H9 (cell line): ENCODE results near the gene MMP23B. TPM values are rescaled to one million over a fixed set of nuclear protein-coding genes. Genes with fewer than 3 reads are reported as not detected.
"Not testable (repeated sequence)": the region's sequence is repeated elsewhere in the genome, so short reads cannot be mapped to it uniquely, and the experiment has no call there.

ENCODE experiments used
- DNase-seq: peaks from one replicate; pipeline ENCODE4 v3.0.0-alpha.2; 2017
- H2AFZ ChIP-seq: one replicate; pipeline ENCODE4 v1.6.1; 2013; ENCODE audit warnings: mild to moderate bottlenecking, low read length, control low read depth, moderate library complexity
- H2AK5ac ChIP-seq: 2 replicates; pipeline ENCODE4 v1.6.1; 2013; ENCODE audit warnings: low read length, control low read depth, mixed read lengths; ENCODE audit not compliant: insufficient read length
- H2BK120ac ChIP-seq: one replicate; pipeline ENCODE4 v1.6.1; 2013; ENCODE audit warnings: low read depth, mild to moderate bottlenecking, low read length, control low read depth, inconsistent platforms; ENCODE audit not compliant: poor library complexity, severe bottlenecking
- H2BK12ac ChIP-seq: 2 replicates; pipeline ENCODE4 v1.6.1; 2013; ENCODE audit warnings: low read length, control low read depth, mixed read lengths, low read depth; ENCODE audit not compliant: insufficient read length
- H2BK15ac ChIP-seq: 2 replicates; pipeline ENCODE4 v1.6.1; 2013; ENCODE audit warnings: low read depth, low read length, control low read depth
- H2BK20ac ChIP-seq: one replicate; pipeline ENCODE4 v1.6.1; 2013; ENCODE audit warnings: low read depth, mild to moderate bottlenecking, low read length, control low read depth, inconsistent platforms; ENCODE audit not compliant: poor library complexity, severe bottlenecking
- H2BK5ac ChIP-seq: 2 replicates; pipeline ENCODE4 v1.6.1; 2013; ENCODE audit warnings: low read length, control low read depth, mixed read lengths; ENCODE audit not compliant: insufficient read length
- H3K14ac ChIP-seq: 2 replicates; pipeline ENCODE4 v1.6.1; 2013; ENCODE audit warnings: low read length, control low read depth; ENCODE audit not compliant: insufficient read depth
- H3K18ac ChIP-seq: 2 replicates; pipeline ENCODE4 v1.6.1; 2013; ENCODE audit warnings: low read depth, mild to moderate bottlenecking, mixed read lengths, low read length, control low read depth; ENCODE audit not compliant: insufficient read length
- H3K23ac ChIP-seq: 2 replicates; pipeline ENCODE4 v1.6.1; 2013; ENCODE audit warnings: low read length, control low read depth, mixed read lengths, low read depth; ENCODE audit not compliant: insufficient read length
- H3K23me2 ChIP-seq: 2 replicates; pipeline ENCODE4 v1.6.1; 2013; ENCODE audit warnings: low read depth, mild to moderate bottlenecking, mixed read lengths, low read length, control low read depth; ENCODE audit not compliant: insufficient read length, poor library complexity, severe bottlenecking
- H3K27ac ChIP-seq: 2 replicates; pipeline ENCODE4 v1.5.1; 2013; ENCODE audit warnings: low read length, control low read depth, mixed read lengths, low read depth; ENCODE audit not compliant: insufficient read length
- H3K27me3 ChIP-seq: 2 replicates; pipeline ENCODE4 v1.6.1; 2013; ENCODE audit warnings: low read length, control low read depth, inconsistent platforms; ENCODE audit not compliant: insufficient read depth
- H3K4ac ChIP-seq: 2 replicates; pipeline ENCODE4 v1.6.1; 2013; ENCODE audit warnings: low read depth, mild to moderate bottlenecking, control low read depth, inconsistent platforms, low read length, moderate library complexity
- H3K4me1 ChIP-seq: 2 replicates; pipeline ENCODE4 v1.6.1; 2013; ENCODE audit warnings: low read length, control low read depth, inconsistent platforms; ENCODE audit not compliant: insufficient read depth
- H3K4me2 ChIP-seq: 2 replicates; pipeline ENCODE4 v1.6.1; 2013; ENCODE audit warnings: low read length, control low read depth, mixed read lengths; ENCODE audit not compliant: insufficient read length, insufficient read depth
- H3K56ac ChIP-seq: 2 replicates; pipeline ENCODE4 v1.6.1; 2013; ENCODE audit warnings: low read depth, mild to moderate bottlenecking, mixed read lengths, low read length, control low read depth; ENCODE audit not compliant: insufficient read length
- H3K79me1 ChIP-seq: 2 replicates; pipeline ENCODE4 v1.6.1; 2013; ENCODE audit warnings: low read depth, mild to moderate bottlenecking, moderate library complexity, low read length, control low read depth, inconsistent platforms; ENCODE audit not compliant: insufficient read depth, poor library complexity, severe bottlenecking
- H3K79me2 ChIP-seq: 2 replicates; pipeline ENCODE4 v1.6.1; 2013; ENCODE audit warnings: low read length, control low read depth, inconsistent platforms; ENCODE audit not compliant: insufficient read depth
- H3K9ac ChIP-seq: 2 replicates; pipeline ENCODE4 v1.6.1; 2013; ENCODE audit warnings: low read length, control low read depth, mixed read lengths; ENCODE audit not compliant: insufficient read length; ENCODE audit errors: extremely low read depth
- H3K9me3 ChIP-seq: one replicate; pipeline ENCODE4 v1.6.1; 2013; ENCODE audit warnings: low read depth, low read length, inconsistent platforms; ENCODE audit not compliant: control insufficient read depth
- H3T11ph ChIP-seq: one replicate; pipeline ENCODE4 v1.6.1; 2013; ENCODE audit warnings: mild to moderate bottlenecking, low read length, control low read depth, inconsistent platforms
- H4K20me1 ChIP-seq: one replicate; pipeline ENCODE4 v1.6.1; 2013; ENCODE audit not compliant: control insufficient read depth, insufficient read length, insufficient read depth
- H4K5ac ChIP-seq: 2 replicates; pipeline ENCODE4 v1.6.1; 2013; ENCODE audit warnings: low read depth, mild to moderate bottlenecking, mixed read lengths, low read length, control low read depth; ENCODE audit not compliant: insufficient read length
- H4K8ac ChIP-seq: replicated peaks from 2 replicates; pipeline ENCODE4 v1.6.1; 2013; ENCODE audit warnings: low read length, control low read depth, mixed read lengths, low read depth; ENCODE audit not compliant: insufficient read length
- H4K91ac ChIP-seq: 2 replicates; pipeline ENCODE4 v1.6.1; 2013; ENCODE audit warnings: low read depth, mild to moderate bottlenecking, moderate library complexity, mixed read lengths, low read length, control low read depth; ENCODE audit not compliant: insufficient read length
- H3K27ac Mint-ChIP-seq, 3 experiments: 2 replicates in 2 of 3; 3 replicates in 1 of 3; pipeline ENCODE4 v1.8.0; 2020 to 2021; ENCODE audit warnings: mixed read lengths in 3 of 3, mild to moderate bottlenecking in 1 of 3, moderate library complexity in 1 of 3
- H3K27me3 Mint-ChIP-seq: 2 replicates; pipeline ENCODE4 v1.8.0; 2021; ENCODE audit warnings: low read depth, mild to moderate bottlenecking, moderate library complexity, mixed read lengths
- H3K36me3 Mint-ChIP-seq, 3 experiments: 2 replicates in 2 of 3; 3 replicates in 1 of 3; pipeline ENCODE4 v1.8.0; 2020 to 2021; ENCODE audit warnings: low read depth in 3 of 3, mixed read lengths in 3 of 3; ENCODE audit not compliant: insufficient read depth in 1 of 3
- H3K4me1 Mint-ChIP-seq, 2 experiments: 2 replicates each; pipeline ENCODE4 v1.8.0; 2020; ENCODE audit warnings: mixed read lengths in 2 of 2
- H3K4me3 Mint-ChIP-seq, 2 experiments: 2 replicates in 1 of 2; 3 replicates in 1 of 2; pipeline ENCODE4 v1.8.0; 2020 to 2021; ENCODE audit warnings: mild to moderate bottlenecking in 2 of 2, mixed read lengths in 2 of 2, moderate library complexity in 1 of 2
- H3K9me3 Mint-ChIP-seq, 2 experiments: 2 replicates in 1 of 2; 3 replicates in 1 of 2; pipeline ENCODE4 v1.8.0; 2020; ENCODE audit warnings: mild to moderate bottlenecking in 2 of 2, mixed read lengths in 2 of 2, moderate library complexity in 1 of 2
- WGBS: extraction: QIAGEN DNeasy Blood & Tissue Kit; methylation state at CpG from one replicate; pipeline ENCODE4 v1.1.7; 2013; ENCODE audit warnings: missing lambda C conversion rate, low lambda C conversion rate, mixed read lengths; ENCODE audit not compliant: insufficient read length; ENCODE audit errors: extremely low coverage; 5-methylcytosine and 5-hydroxymethylcytosine counted together
- total RNA-seq: library from RNA; stranded (reverse); gene quantifications from 2 replicates; pipeline ENCODE4 v1.2.1, GENCODE V29; 2021

Gene MMP23B
- total RNA-seq, 1 experiment from 2014 or later, result 12.5 TPM

DNA sequence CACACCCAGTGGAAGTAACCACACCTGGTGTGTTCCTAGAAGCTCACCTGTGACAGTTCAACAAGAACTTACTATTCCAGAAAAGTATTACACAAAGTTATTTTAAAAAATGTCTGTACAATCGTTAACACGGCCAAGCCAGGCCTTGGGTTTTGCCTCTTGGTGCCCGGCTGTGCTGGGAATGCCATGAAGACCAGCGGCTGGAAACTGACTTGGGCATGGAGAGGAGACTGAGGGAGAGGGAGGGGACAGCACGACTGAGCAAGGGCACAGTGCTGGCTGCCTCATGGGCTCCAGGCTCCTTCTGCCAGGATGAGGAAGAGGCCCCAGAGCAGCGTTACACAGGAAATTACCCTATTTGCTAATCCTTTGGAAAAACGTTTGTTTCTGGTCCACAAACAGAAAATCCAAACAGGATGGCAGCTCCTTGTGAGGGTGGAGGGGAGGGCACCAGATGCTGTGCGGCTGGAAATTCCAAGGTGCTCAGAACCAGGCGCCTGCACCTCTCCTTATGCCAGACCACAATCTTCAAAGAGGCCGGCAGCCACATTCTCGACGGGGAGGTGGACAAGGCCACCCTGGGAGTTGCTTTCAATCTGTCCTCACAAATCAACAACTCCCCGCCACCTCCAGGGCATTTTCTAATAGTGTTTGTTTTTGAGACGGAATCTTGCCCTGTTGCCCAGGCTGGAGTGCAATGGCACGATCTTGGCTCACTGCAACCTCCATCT is 31.0 kb downstream of the MMP23B start:
- H3K18ac ChIP-seq, H3K27me3 Mint-ChIP-seq, H4K5ac ChIP-seq, H2AFZ ChIP-seq, H3T11ph ChIP-seq, H3K79me1 ChIP-seq, H3K4me1 Mint-ChIP-seq, H2BK5ac ChIP-seq, H3K27ac ChIP-seq, H2AK5ac ChIP-seq, H3K23me2 ChIP-seq, H3K4me1 ChIP-seq, H3K23ac ChIP-seq, H4K8ac ChIP-seq, H3K14ac ChIP-seq, H2BK20ac ChIP-seq, H3K56ac ChIP-seq, H4K91ac ChIP-seq, H3K27me3 ChIP-seq, H3K79me2 ChIP-seq, DNase-seq, H4K20me1 ChIP-seq, H3K4me2 ChIP-seq, H3K9ac ChIP-seq, H2BK120ac ChIP-seq, H2BK15ac ChIP-seq, H3K9me3 Mint-ChIP-seq, H3K4me3 Mint-ChIP-seq, H2BK12ac ChIP-seq, H3K4ac ChIP-seq, H3K9me3 ChIP-seq: not testable (repeated sequence)
- no CpG with 5 or more reads among the region's 15 CpGs for WGBS
- Mint-ChIP-seq H3K27ac (peak overlapping the region in 1 of 3 experiments; percentile 63; a peak in 1 of 7 replicates), H3K36me3 (peaks cover 3 to 23% (median 15%) of the 10 kb centered on the region in 3 experiments; a peak in 6 of 7 replicates)

DNA sequence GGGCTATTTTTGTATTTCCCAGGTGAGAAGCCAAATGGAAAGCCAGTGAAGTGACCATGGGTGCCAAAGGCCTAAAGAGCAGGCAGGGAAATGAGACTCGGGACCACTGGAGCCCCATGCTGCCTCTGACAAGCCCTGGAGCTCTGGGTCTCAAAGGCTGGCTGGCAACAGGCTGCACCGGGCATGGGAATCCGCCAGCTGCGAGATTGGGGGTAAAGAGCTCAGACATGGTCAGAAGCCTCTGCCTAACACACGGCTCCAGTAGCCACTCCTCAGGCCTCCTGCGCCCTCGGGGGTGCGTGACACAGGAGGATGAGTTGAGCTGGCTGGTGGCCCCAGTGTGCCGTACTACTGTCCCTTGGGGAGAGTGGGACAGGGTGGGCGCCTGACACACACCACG is 32.3 kb downstream of the MMP23B start:
- not testable (repeated sequence) for H3K23ac ChIP-seq, H3K27ac Mint-ChIP-seq, H3K9ac ChIP-seq, H3K4me2 ChIP-seq, H3K4me3 Mint-ChIP-seq, H3K56ac ChIP-seq, H3K27ac ChIP-seq, H2AK5ac ChIP-seq, H3K14ac ChIP-seq, H2BK20ac ChIP-seq, H3K9me3 Mint-ChIP-seq, H3K4me1 Mint-ChIP-seq, H3T11ph ChIP-seq, DNase-seq, H3K23me2 ChIP-seq, H3K27me3 Mint-ChIP-seq, H3K4me1 ChIP-seq, H2BK5ac ChIP-seq, H3K27me3 ChIP-seq, H2AFZ ChIP-seq, H2BK12ac ChIP-seq, H4K20me1 ChIP-seq, H3K4ac ChIP-seq, H3K79me1 ChIP-seq, H2BK120ac ChIP-seq, H2BK15ac ChIP-seq, H3K9me3 ChIP-seq, H4K91ac ChIP-seq, H4K5ac ChIP-seq, H3K79me2 ChIP-seq, H3K18ac ChIP-seq, H4K8ac ChIP-seq
- peaks cover 5 to 27% (median 19%) of the 10 kb centered on the region in 3 experiments; a peak in 6 of 7 replicates for H3K36me3 Mint-ChIP-seq
- WGBS, result no CpG with 5 or more reads among the region's 11 CpGs
